Astrocyte (in vitro differentiated cells and primary cell): ENCODE data around the gene MS4A2. TPM values are rescaled to one million over a fixed set of nuclear protein-coding genes. Genes with fewer than 3 reads are reported as not detected.

ENCODE experiments used
- DNase-seq: peaks from one replicate; pipeline ENCODE4 v3.0.0-alpha.2; 2010; ENCODE audit warnings: low read depth
- FAIRE-seq: peaks from 2 replicates; lab custom pipeline; 2011; peaks lifted over from hg19 to GRCh38; lab: Jason Lieb, UNC
- H2AFZ ChIP-seq: 2 replicates; pipeline ENCODE4 v1.6.0; 2012; ENCODE audit warnings: low read depth, low read length, inconsistent platforms
- H3K27ac ChIP-seq: 2 replicates; pipeline ENCODE4 v1.5.1; 2011; ENCODE audit warnings: low read depth, low read length, inconsistent platforms
- H3K27me3 ChIP-seq: 2 replicates; pipeline ENCODE4 v1.6.0; 2011; ENCODE audit warnings: low read length, inconsistent platforms; ENCODE audit not compliant: insufficient read depth
- H3K36me3 ChIP-seq: 2 replicates; pipeline ENCODE4 v1.5.1; 2011; ENCODE audit warnings: low read length, inconsistent platforms; ENCODE audit not compliant: insufficient read depth
- H3K4me1 ChIP-seq: 2 replicates; pipeline ENCODE4 v1.5.1; 2011; ENCODE audit warnings: low read length, inconsistent platforms; ENCODE audit not compliant: insufficient read depth
- H3K4me2 ChIP-seq: 2 replicates; pipeline ENCODE4 v1.6.0; 2012; ENCODE audit warnings: low read length, inconsistent platforms
- H3K4me3 ChIP-seq: 2 replicates; pipeline ENCODE4 v1.5.1; 2011; ENCODE audit warnings: low read depth, mild to moderate bottlenecking, low read length, inconsistent platforms; ENCODE audit not compliant: insufficient read depth
- H3K79me2 ChIP-seq: 2 replicates; pipeline ENCODE4 v1.6.0; 2012; ENCODE audit warnings: mild to moderate bottlenecking, low read length, inconsistent platforms; ENCODE audit not compliant: insufficient read depth
- H3K9ac ChIP-seq: 2 replicates; pipeline ENCODE4 v1.6.0; 2012; ENCODE audit warnings: mild to moderate bottlenecking, low read length, inconsistent platforms
- H3K9me3 ChIP-seq: 2 replicates; pipeline ENCODE4 v1.5.1; 2012; ENCODE audit warnings: low read depth, mild to moderate bottlenecking, low read length, inconsistent platforms; ENCODE audit not compliant: insufficient read depth
- H4K20me1 ChIP-seq: 2 replicates; pipeline ENCODE4 v1.6.0; 2012; ENCODE audit warnings: low read length, inconsistent platforms; ENCODE audit not compliant: insufficient read depth
- H3K27ac Mint-ChIP-seq: one replicate; pipeline ENCODE4 v1.8.0; 2021; ENCODE audit warnings: mild to moderate bottlenecking, mixed read lengths; ENCODE audit not compliant: unreplicated experiment
- H3K27me3 Mint-ChIP-seq: one replicate; pipeline ENCODE4 v1.8.0; 2021; ENCODE audit warnings: low read depth, mixed read lengths; ENCODE audit not compliant: unreplicated experiment
- H3K36me3 Mint-ChIP-seq: one replicate; pipeline ENCODE4 v1.8.0; 2021; ENCODE audit warnings: low read depth, mixed read lengths; ENCODE audit not compliant: unreplicated experiment
- H3K4me1 Mint-ChIP-seq: one replicate; pipeline ENCODE4 v1.8.0; 2021; ENCODE audit warnings: low read depth, mixed read lengths; ENCODE audit not compliant: unreplicated experiment
- H3K4me3 Mint-ChIP-seq: one replicate; pipeline ENCODE4 v1.8.0; 2021; ENCODE audit warnings: mild to moderate bottlenecking, moderate library complexity, mixed read lengths; ENCODE audit not compliant: unreplicated experiment
- H3K9me3 Mint-ChIP-seq: one replicate; pipeline ENCODE4 v1.8.0; 2021; ENCODE audit warnings: mild to moderate bottlenecking, mixed read lengths; ENCODE audit not compliant: unreplicated experiment
- EZH2 ChIP-seq: IDR thresholded peaks from 2 replicates; pipeline ENCODE4 v1.6.1; 2012; ENCODE audit warnings: mild to moderate bottlenecking, low read length, inconsistent platforms; ENCODE audit not compliant: insufficient read depth
- total RNA-seq: library from RNA; stranded (reverse); gene quantifications from 2 replicates; pipeline ENCODE4 v1.2.1, GENCODE V29; 2021
- TF ChIP-seq, protein P1 (sequence below): IDR thresholded peaks from 2 replicates; pipeline ENCODE4 v1.5.1; 2011; ENCODE audit warnings: low read depth, mild to moderate bottlenecking, inconsistent platforms, low read length, moderate library complexity; ENCODE audit not compliant: insufficient read depth

MS4A2 gene
- total RNA-seq, 1 donor from 2014 or later, result not detected

DNA sequence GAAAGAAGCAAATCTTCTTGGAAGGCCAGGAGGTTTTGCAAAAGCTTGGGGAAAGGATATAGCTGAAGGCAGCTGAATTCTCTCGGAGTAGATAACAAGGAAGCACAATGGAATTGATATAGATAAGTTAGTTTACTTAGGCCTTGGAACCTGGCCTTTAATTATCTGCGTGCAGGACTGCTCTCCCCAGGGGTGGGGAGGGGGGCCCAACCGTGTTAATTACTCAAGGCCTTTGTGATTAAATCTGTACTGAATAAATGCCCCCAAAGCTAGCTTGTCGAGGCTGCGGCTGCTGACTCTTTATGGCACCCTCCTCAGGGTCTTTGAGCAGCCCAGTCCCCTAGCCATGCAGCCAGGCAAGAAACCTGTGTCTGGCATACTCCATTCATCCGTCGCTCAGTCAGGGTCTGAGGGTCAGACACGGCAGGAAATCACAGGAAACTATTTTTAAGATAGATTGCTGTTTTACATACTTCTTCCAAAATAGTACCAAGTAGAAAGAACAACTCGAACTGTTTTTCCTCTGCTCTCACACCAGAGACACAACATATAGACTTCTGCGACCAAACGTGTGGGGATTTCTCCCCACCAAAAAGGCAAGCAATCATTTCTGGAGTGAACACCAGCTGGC, 36.5 kb downstream of the MS4A2 start:
- TF ChIP-seq EZH2, result no peak
- TF ChIP-seq, protein P1, sequence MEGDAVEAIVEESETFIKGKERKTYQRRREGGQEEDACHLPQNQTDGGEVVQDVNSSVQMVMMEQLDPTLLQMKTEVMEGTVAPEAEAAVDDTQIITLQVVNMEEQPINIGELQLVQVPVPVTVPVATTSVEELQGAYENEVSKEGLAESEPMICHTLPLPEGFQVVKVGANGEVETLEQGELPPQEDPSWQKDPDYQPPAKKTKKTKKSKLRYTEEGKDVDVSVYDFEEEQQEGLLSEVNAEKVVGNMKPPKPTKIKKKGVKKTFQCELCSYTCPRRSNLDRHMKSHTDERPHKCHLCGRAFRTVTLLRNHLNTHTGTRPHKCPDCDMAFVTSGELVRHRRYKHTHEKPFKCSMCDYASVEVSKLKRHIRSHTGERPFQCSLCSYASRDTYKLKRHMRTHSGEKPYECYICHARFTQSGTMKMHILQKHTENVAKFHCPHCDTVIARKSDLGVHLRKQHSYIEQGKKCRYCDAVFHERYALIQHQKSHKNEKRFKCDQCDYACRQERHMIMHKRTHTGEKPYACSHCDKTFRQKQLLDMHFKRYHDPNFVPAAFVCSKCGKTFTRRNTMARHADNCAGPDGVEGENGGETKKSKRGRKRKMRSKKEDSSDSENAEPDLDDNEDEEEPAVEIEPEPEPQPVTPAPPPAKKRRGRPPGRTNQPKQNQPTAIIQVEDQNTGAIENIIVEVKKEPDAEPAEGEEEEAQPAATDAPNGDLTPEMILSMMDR, result no peak
- no peak for FAIRE-seq

DNA sequence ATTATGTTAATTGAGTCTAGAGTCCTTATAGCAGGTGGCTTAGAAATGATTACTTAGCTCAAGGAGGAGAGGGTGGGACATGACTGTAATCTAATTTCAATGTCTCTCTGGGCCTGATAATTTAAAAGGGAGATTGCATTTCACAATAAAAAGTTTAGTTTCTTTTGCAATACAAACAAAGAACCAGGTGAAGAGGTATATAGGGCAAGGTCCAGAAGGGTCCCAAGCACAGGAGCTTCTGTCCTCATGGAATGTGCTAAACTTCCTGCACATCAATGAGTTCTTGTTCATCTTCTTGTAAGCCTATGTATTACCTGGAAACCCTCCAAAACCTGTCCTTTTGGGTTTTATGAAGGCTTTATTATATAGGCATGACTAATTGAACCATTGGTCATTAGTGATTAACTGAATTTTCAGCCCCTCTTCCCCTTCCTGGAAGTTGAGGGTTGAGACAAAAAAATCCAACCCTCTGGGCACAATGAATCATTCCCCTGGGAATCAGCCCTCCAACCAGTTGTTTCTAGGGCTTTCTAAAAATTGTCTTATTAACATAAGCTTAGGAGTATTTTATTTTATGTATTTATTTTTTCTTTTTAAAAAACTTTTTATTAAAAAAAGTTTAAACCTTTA, 37.6 kb downstream of the MS4A2 start:
- Mint-ChIP-seq H3K36me3 (no peaks in the 10 kb centered on the region), H3K27me3 (no peaks in the 10 kb centered on the region), H3K4me1 (peaks cover 3% of the 10 kb centered on the region), H3K9me3 (no peaks in the 10 kb centered on the region), H3K27ac (no peak overlapping the region), H3K4me3 (no peak overlapping the region)
- FAIRE-seq (no peak), DNase-seq (no peak)
- Histone ChIP-seq H3K27me3 (no peaks in the 10 kb centered on the region), H3K4me3 (no peak overlapping the region), H3K4me2 (no peak overlapping the region), H3K4me1 (no peaks in the 10 kb centered on the region), H3K36me3 (no peaks in the 10 kb centered on the region), H3K79me2 (no peaks in the 10 kb centered on the region), H3K9ac (no peak overlapping the region), H3K9me3 (no peaks in the 10 kb centered on the region), H4K20me1 (no peaks in the 10 kb centered on the region), H2AFZ (no peak overlapping the region), H3K27ac (no peak overlapping the region)
- TF ChIP-seq, protein P1, result no peak
- no peak for TF ChIP-seq EZH2

More for the DNA sequence above, 36.5 kb downstream of the MS4A2 start:
- Histone ChIP-seq H2AFZ (no peak overlapping the region), H3K4me3 (no peak overlapping the region), H3K79me2 (no peaks in the 10 kb centered on the region), H3K4me1 (no peaks in the 10 kb centered on the region), H3K36me3 (no peaks in the 10 kb centered on the region), H4K20me1 (no peaks in the 10 kb centered on the region), H3K4me2 (no peak overlapping the region), H3K27me3 (no peaks in the 10 kb centered on the region), H3K27ac (no peak overlapping the region), H3K9ac (no peak overlapping the region), H3K9me3 (no peaks in the 10 kb centered on the region)
- Mint-ChIP-seq H3K4me3 (no peak overlapping the region), H3K27ac (no peak overlapping the region), H3K27me3 (no peaks in the 10 kb centered on the region), H3K4me1 (peaks cover 3% of the 10 kb centered on the region), H3K9me3 (no peaks in the 10 kb centered on the region), H3K36me3 (no peaks in the 10 kb centered on the region)
- no peak for DNase-seq

DNA sequence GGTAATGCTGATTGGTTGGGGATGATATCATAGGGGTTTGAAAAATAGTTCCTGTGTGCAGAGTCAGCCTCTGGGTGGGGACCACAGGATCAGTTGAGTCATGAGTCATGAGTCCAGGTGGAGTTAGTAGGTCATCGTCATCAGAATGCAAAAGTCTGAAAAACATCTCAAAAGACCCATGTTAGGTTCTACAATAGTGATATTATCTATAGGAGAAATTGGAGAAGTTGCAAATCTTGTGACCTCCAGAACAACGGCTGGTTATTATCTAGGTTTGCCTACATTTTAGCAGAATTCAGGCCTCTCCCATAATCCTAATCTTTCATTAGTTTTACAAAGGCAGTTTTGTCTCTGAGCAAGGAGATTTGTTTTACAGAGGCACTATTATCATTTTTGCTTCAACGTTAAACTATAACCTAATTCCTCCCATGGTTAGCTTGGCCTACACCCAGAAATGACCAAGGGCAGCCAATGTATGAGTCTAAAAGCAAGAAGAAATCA, 38.9 kb downstream of the MS4A2 start:
- no peak overlapping the region for H3K4me3 Mint-ChIP-seq
- no peaks in the 10 kb centered on the region for H3K27me3 Mint-ChIP-seq
- DNase-seq (no peak), FAIRE-seq (no peak)
- Histone ChIP-seq H4K20me1 (no peaks in the 10 kb centered on the region), H3K27ac (no peak overlapping the region), H3K4me2 (no peak overlapping the region), H3K4me3 (no peak overlapping the region), H3K27me3 (no peaks in the 10 kb centered on the region), H3K4me1 (no peaks in the 10 kb centered on the region), H2AFZ (no peak overlapping the region), H3K9me3 (no peaks in the 10 kb centered on the region), H3K36me3 (no peaks in the 10 kb centered on the region), H3K79me2 (no peaks in the 10 kb centered on the region), H3K9ac (no peak overlapping the region)
- no peaks in the 10 kb centered on the region for H3K36me3 Mint-ChIP-seq
- TF ChIP-seq, protein P1, result no peak
- TF ChIP-seq EZH2, result no peak
- peak overlapping the region; percentile 55 for H3K27ac Mint-ChIP-seq
- H3K4me1 Mint-ChIP-seq, result peaks cover 3% of the 10 kb centered on the region
- no peaks in the 10 kb centered on the region for H3K9me3 Mint-ChIP-seq
